MM.1S (cell line): Measurements from ENCODE around the gene GNAL.
"Not testable (repeated sequence)": the region's sequence is repeated elsewhere in the genome, so short reads cannot be mapped to it uniquely, and the experiment has no call there.

Source experiments
- DNase-seq: peaks from one replicate; pipeline ENCODE4 v3.0.0-alpha.2; 2015
- H2AFZ ChIP-seq: fragments of 300-600 bp; sonication (generic); 2 replicates; pipeline ENCODE4 v1.6.0; 2016; ENCODE audit warnings: antibody characterized with exemption, low read length
- H3F3A ChIP-seq: fragments of 300-600 bp; sonication (generic); 2 replicates; pipeline ENCODE4 v1.6.1; 2016; ENCODE audit warnings: mild to moderate bottlenecking, antibody characterized with exemption, low read length, moderate library complexity, mixed read lengths; ENCODE audit not compliant: insufficient read depth
- H3K27ac ChIP-seq: fragments of 300-600 bp; sonication (generic); 2 replicates; pipeline ENCODE4 v1.5.1; 2016; ENCODE audit warnings: mild to moderate bottlenecking, low read length
- H3K27me3 ChIP-seq: fragments of 300-600 bp; sonication (generic); replicated peaks from 2 replicates; pipeline ENCODE4 v1.6.0; 2016; ENCODE audit warnings: low read length; ENCODE audit not compliant: insufficient read depth
- H3K36me3 ChIP-seq: fragments of 300-600 bp; sonication (generic); replicated peaks from 2 replicates; pipeline ENCODE4 v1.6.1; 2016; ENCODE audit warnings: mild to moderate bottlenecking, low read length, mixed read lengths; ENCODE audit not compliant: insufficient read depth
- H3K4me1 ChIP-seq: fragments of 300-600 bp; sonication (generic); 2 replicates; pipeline ENCODE4 v1.6.1; 2016; ENCODE audit warnings: low read length, mixed read lengths
- H3K4me2 ChIP-seq: fragments of 300-600 bp; sonication (generic); 2 replicates; pipeline ENCODE4 v1.6.0; 2016; ENCODE audit warnings: low read depth, low read length
- H3K4me3 ChIP-seq: fragments of 300-600 bp; sonication (generic); 2 replicates; pipeline ENCODE4 v1.5.1; 2016; ENCODE audit warnings: low read length, mixed read lengths
- H3K79me2 ChIP-seq: fragments of 300-600 bp; sonication (generic); 2 replicates; pipeline ENCODE4 v1.6.1; 2016; ENCODE audit warnings: mixed run types, low read length, mixed read lengths
- H3K9ac ChIP-seq: fragments of 300-600 bp; sonication (generic); 2 replicates; pipeline ENCODE4 v1.6.1; 2016; ENCODE audit warnings: low read length, mixed read lengths
- H3K9me2 ChIP-seq: fragments of 300-600 bp; sonication (generic); replicated peaks from 2 replicates; pipeline ENCODE4 v1.6.1; 2016; ENCODE audit warnings: mild to moderate bottlenecking, low read length, mixed read lengths; ENCODE audit not compliant: insufficient read depth
- H3K9me3 ChIP-seq: fragments of 300-600 bp; sonication (generic); replicated peaks from 2 replicates; pipeline ENCODE4 v1.6.1; 2016; ENCODE audit warnings: mild to moderate bottlenecking, low read length, mixed read lengths; ENCODE audit not compliant: insufficient read depth
- H4K20me1 ChIP-seq: fragments of 300-600 bp; sonication (generic); 2 replicates; pipeline ENCODE4 v1.6.1; 2016; ENCODE audit warnings: mild to moderate bottlenecking, low read length, moderate library complexity, mixed read lengths; ENCODE audit not compliant: insufficient read depth
- EZH2 ChIP-seq: fragments of 300-600 bp; sonication (generic); optimal IDR thresholded peaks from 2 replicates; pipeline ENCODE3; 2017; ENCODE audit warnings: low read depth, mild to moderate bottlenecking, antibody characterized with exemption, low read length, mixed read lengths
- EZH2phosphoT487 ChIP-seq: fragments of 300-600 bp; sonication (generic); IDR thresholded peaks from 2 replicates; pipeline ENCODE4 v1.6.1; 2018; ENCODE audit warnings: antibody characterized with exemption, low read length
- TF ChIP-seq, protein P1 (sequence below): fragments of 300-600 bp; sonication (generic); IDR thresholded peaks from 2 replicates; pipeline ENCODE4 v1.5.1; 2016; ENCODE audit warnings: antibody characterized with exemption, low read length, mixed read lengths

The GNAL gene

DNA sequence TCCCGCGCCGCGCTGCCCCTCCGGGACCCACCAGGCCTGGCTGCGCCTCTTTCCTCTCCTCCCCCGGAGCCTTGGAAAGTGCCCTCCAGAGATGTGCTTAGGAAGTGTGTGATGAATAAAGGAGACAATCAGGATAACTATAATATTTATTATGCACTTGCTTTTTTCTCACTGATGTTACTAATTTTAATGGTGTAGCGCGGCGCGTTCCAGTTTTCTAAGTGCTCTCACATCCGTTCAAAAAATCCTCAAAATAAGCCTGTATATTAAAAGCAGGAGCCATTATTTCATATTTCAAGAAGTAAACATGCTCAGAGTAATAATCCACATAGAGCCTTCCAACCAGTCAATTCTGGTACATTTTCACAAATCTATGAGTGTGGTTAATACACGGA lies 220.0 kb downstream of the GNAL start:
- no peaks in the 10 kb centered on the region for H3K4me1 ChIP-seq
- peak overlapping the region; percentile 70; the same call in 1 of the 2 replicates for H3K27ac ChIP-seq

DNA sequence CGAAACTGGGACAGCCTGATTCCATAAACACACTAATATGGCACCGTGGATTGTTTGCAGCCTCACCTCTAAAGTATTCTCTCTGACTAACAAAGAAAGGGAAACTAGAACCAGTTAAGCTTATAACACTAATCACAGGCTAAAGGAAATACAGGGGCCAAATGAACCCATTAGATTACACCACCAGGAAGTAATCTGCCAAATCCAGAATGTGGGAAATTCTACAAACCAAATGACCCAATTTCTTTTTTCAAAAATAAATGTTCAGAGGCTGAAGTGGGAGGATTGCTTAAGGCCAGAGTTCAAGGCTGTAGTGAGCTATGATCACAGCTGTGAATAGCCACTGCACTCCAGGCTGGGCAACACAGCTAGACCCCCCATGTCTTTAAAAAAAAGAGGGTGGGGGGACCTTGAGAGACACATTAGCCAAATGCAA lies 220.5 kb downstream of the GNAL start:
- Histone ChIP-seq H3K4me1 (no peaks in the 10 kb centered on the region), H3K36me3 (no peaks in the 10 kb centered on the region), H3K9me2 (no peaks in the 10 kb centered on the region), H3K9ac (peak overlapping the region; percentile 86; the same call in 1 of the 2 replicates), H3K9me3 (no peaks in the 10 kb centered on the region), H3F3A (0 out of 2 replicates have a peak, but pooled peaks cover 4% of the 10 kb centered on the region), H3K4me3 (peak overlapping the region; percentile 86), H3K4me2 (peak overlapping the region; percentile 92), H3K27ac (no peak overlapping the region; the same call in 1 of the 2 replicates), H4K20me1 (no peaks in the 10 kb centered on the region), H2AFZ (peak overlapping the region; percentile 97), H3K79me2 (peaks cover 3% of the 10 kb centered on the region; the same call in 1 of the 2 replicates), H3K27me3 (no peaks in the 10 kb centered on the region)
- TF ChIP-seq, protein P1, sequence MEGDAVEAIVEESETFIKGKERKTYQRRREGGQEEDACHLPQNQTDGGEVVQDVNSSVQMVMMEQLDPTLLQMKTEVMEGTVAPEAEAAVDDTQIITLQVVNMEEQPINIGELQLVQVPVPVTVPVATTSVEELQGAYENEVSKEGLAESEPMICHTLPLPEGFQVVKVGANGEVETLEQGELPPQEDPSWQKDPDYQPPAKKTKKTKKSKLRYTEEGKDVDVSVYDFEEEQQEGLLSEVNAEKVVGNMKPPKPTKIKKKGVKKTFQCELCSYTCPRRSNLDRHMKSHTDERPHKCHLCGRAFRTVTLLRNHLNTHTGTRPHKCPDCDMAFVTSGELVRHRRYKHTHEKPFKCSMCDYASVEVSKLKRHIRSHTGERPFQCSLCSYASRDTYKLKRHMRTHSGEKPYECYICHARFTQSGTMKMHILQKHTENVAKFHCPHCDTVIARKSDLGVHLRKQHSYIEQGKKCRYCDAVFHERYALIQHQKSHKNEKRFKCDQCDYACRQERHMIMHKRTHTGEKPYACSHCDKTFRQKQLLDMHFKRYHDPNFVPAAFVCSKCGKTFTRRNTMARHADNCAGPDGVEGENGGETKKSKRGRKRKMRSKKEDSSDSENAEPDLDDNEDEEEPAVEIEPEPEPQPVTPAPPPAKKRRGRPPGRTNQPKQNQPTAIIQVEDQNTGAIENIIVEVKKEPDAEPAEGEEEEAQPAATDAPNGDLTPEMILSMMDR, result no peak
- TF ChIP-seq EZH2 (no peak), EZH2phosphoT487 (no peak)
- peak; percentile 24 for DNase-seq

More for the DNA sequence above, 220.0 kb downstream of the GNAL start:
- Histone ChIP-seq H3F3A (0 out of 2 replicates have a peak, but pooled peaks cover 4% of the 10 kb centered on the region), H3K4me3 (peak overlapping the region; percentile 86), H2AFZ (peak overlapping the region; percentile 97), H4K20me1 (no peaks in the 10 kb centered on the region), H3K36me3 (no peaks in the 10 kb centered on the region), H3K27me3 (no peaks in the 10 kb centered on the region), H3K9me3 (no peaks in the 10 kb centered on the region), H3K79me2 (peaks cover 3% of the 10 kb centered on the region; the same call in 1 of the 2 replicates), H3K9ac (peak overlapping the region; percentile 86), H3K4me2 (peak overlapping the region; percentile 92), H3K9me2 (no peaks in the 10 kb centered on the region)
- no peak for TF ChIP-seq EZH2phosphoT487
- TF ChIP-seq, protein P1, result no peak
- TF ChIP-seq EZH2, result no peak
- peak; percentile 10 for DNase-seq

DNA sequence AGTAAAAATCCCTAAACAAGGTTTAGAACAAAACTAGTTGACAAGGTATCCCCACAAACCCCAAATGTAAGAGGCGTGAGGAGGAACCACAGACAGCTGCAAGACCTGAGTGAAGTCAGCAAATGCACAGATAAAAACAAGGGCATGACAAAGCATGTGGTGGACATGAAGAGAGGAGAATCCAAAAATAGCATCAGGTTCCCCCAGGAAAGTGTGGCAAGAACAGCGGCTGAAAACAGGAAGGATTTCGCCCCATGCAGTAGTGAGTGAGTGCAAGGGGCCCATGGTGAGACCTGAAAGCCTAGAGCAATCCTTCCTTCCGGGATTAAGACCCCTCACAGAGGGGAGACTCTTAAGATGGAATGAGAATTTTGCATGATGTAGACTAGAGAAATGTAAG lies 227.8 kb downstream of the GNAL start:
- not testable (repeated sequence) for H3K27me3 ChIP-seq, H3K4me2 ChIP-seq, H3K9me3 ChIP-seq, H3K4me1 ChIP-seq, H4K20me1 ChIP-seq, H3F3A ChIP-seq, H3K36me3 ChIP-seq, H3K9ac ChIP-seq, H3K9me2 ChIP-seq, H3K27ac ChIP-seq, H3K79me2 ChIP-seq, H3K4me3 ChIP-seq, DNase-seq, H2AFZ ChIP-seq

DNA sequence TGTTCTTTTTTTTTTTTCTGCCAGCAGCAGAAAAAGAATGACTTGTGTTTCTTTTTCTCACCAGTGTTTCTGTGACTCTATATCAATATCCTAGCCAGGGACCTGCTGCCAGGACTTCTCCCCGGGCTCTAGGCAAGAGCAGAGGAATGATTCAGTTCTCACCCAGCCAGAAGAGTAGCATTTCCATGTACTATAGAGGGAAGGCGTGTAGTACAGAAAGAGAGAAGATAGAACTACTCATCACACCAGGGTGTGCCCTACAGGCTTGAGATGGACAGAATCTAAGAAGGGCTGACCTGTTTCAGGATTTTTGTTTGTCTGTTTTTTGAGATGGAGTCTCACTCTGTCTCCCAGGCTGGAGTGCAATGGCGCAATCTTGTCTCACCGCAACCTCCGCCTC lies 230.5 kb downstream of the GNAL start:
- not testable (repeated sequence) for DNase-seq, H3K4me1 ChIP-seq, H3K4me3 ChIP-seq, H3F3A ChIP-seq, H3K36me3 ChIP-seq, H2AFZ ChIP-seq, H3K4me2 ChIP-seq, H4K20me1 ChIP-seq, H3K79me2 ChIP-seq, H3K27me3 ChIP-seq, H3K9me3 ChIP-seq, H3K27ac ChIP-seq, H3K9ac ChIP-seq, H3K9me2 ChIP-seq
